ENCODE measurements around the gene PDCD10.

Gene PDCD10

DNA sequence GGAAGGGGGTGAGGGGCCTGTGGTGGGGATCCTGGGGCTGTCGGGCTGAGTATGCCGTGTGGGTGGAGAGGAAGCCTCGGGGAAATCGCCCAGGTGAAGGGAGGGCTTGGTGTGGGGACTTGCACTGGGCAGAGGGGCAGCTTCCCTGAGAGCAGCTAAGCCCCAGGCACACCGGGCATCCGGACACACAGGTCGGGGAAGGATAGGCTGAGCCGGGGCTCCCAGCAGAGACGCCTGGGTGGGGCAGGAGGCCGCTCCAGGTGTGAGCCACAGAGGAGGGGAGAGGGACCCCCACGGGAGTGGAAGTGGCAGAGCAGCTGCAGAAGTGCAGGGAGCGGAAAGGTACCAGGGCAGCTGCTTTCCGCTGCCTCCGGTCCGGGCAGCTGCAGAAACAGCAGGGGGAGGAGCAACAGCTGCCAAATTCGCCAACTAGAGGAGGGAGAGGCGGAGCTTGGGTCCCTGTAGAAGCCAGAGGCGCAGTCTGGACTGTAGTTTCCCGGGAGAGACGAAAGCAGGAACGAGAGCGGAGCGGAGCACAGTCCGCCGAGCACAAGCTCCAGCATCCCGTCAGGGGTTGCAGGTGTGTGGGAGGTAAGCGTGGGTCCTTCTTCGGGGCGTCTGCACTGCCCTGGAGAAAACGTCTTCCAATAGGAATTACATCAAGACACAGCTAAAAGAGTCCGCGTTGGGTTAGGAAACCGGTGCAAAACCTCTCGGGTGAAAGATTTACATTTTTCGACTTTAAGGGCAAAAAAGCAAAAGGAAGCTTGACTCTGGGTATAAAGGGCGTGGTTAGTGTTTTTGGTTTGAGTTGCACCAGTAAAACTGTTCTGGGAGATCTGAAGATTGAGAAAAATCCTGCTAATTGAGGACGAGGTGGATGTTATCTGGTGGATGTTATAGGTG is 794 bp upstream of the PDCD10 start, which contains the start of gene SERPINI1:
TSS of gene SERPINI1 (plus strand) at position 489 of the 906 bp plus-strand sequence. CDS start 53,408 bp downstream, outside the sequence.
- in situ Hi-C loops (cut with MboI; ENCODE audit: low sequenced_read_pairs), result no loop called here

DNA sequence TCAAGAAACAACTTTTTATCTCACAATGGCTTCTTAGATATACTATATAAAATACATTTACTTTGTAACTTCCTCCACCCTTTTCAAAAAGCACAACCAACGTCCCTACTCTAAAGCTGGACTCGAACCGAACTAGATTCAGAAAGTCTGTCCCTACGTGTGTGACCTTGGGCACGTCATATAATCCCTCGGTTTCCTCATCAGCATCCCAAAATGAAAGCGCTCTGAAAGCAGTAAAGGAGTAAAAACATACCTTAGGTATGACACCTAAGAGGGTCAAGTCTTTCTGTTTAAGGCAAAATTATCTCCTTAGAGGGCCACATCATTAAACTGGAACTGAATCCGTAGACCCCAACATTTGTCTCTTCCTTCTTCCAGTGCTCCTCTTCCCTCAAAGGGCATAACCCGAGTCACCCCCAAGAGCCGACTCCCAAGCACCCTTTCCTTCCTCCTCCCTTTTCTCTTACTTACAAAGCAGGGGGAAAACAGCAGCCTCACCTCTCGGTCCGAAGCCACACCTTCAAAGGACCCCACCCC is 663 bp downstream of the PDCD10 start:
- in situ Hi-C loops (cut with MboI; ENCODE audit: low sequenced_read_pairs), result no loop called here

DNA sequence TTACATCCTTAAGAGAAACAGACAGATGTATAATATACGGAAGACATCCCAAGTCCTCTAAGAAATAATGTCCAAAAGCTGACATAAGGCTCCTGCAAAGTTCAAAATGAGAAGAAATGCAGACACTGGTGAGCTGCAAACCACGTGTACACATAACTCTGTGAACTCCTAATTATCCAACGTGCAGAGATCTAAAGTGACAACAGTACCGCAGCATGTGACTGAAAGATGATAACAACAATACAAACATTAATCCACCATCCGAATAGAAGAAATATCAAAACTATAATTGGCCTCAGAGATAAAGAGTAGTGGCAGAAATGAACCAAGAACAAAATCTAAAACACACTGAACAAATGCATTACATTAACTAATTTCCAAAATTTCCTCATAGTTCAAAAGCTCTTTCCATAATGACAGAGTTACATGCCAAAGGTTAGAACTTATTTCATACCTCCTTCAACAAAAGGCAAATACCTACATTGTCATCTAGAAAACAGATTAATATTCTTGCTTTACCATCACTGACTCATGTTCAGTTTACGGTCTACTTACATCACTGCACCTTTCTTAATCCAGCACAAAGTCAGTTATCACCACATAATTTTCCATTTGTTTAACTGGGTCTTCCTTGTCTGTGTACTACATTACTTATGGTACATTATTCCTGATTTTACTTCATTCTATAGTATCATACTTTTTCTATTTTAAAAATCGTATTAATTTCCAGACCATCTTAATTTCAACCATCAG is 2.2 kb downstream of the PDCD10 start:
- in situ Hi-C loops (cut with MboI; ENCODE audit: low sequenced_read_pairs), result no loop called here

DNA sequence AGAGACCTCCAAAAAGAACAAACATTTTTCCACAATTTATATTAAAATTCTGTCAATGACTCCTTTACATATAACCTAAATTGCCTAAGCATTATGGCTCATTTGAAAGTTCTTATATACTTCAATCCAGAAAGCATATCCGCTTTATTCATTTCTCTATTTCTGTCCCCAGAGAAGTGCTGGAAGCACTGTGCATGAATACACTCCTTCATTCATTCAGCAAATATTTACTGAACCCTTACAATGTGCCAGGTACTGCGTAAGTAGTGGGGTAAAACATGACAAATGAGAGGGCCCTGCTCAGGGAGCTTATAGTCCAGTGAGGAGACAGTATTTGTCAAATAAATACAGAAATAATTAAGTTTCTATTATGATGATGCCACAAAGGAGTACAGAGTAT is 3.3 kb downstream of the PDCD10 start:
- in situ Hi-C loops (cut with MboI; ENCODE audit: low sequenced_read_pairs), result no loop called here

DNA sequence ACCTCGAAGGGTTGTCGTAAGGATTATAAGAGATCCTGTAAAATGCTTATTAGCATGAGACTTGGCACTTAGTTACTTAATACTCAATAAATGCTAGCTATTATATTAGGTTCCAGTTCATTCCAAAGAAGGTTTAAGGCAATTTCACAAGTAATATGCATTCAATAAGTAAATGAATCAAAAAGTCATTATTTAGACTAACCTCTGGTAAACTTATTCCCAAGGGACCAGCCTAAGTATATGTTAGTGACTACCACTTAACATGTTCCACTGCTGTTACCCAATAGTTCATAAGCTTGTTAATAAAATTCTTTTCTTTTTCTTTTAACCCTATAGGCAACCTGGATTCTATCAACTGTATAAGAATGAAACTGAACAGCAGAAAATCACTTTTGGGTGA is 5.1 kb downstream of the PDCD10 start:
- in situ Hi-C loops (cut with MboI; ENCODE audit: low sequenced_read_pairs), result no loop called here

DNA sequence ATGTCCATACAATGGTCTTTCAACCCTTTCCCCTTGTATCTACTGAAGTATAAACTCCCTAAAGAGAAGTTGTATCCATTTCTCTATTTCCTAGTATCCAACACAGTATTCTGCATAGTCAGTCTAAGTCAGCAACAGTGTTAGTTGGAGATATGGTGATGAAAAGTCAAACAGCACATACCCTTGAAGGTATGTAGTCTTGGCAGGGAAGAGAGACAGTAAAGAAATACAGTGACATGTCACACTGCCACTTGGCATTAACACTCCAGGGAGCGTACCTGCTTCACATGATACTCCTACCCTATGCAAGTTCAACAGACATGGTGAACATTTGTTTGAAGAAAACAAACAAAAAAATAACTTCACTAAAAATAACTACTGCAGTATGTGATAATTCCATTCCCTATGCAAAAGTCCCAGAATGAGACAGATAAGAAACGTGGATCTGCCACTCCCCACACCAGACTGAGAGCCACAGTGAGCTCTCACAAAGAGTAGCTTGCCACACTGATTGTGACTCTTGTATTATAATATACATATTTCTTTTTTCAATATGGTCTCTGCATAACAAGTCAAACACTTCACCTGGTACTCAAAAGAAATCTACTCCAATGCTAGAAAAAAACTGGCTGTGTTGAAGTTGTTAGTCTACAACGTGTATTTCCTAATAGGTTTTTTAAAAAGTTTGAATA is 5.9 kb downstream of the PDCD10 start:
- in situ Hi-C loops (cut with MboI; ENCODE audit: low sequenced_read_pairs), result no loop called here

DNA sequence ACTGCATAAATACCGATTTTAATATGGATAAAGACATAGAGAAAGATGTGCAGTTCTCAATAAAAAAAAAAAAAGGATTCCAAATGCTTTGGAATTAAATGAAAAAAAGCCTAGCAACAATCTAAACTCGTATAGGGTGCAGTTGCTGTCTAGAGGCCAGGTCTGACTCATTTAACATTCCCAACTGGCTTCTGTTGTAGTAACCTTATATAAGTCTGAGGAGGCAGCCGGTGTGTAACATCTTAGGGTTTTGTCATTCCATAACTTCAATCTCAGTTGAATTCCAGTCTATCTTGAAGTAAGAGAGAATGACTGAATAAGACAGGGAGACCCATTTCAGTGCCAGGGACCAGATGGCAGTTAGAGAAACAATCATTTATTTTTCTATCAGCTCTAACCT is 6.5 kb downstream of the PDCD10 start:
- in situ Hi-C loops (cut with MboI; ENCODE audit: low sequenced_read_pairs), result no loop called here

DNA sequence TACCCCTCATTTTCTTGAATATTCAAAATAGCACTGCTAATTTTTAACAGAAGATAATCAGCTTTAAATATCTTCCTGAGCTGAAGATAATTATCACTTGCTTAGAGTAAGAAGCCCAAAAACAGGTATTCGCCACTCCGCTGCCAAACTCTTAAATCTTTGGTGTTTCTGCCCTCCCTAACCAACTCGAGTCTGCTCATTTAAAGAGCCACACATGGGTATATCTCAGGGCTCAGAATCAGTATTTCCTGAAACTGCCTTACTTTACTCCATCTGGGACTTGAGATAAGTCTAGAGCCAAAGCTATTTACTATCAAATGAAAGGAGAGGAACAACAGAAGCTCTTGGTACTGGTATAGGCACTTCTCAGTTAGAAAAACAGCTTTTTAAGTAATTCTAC is 10.8 kb downstream of the PDCD10 start:
- in situ Hi-C loops (cut with MboI; ENCODE audit: low sequenced_read_pairs), result no loop called here

DNA sequence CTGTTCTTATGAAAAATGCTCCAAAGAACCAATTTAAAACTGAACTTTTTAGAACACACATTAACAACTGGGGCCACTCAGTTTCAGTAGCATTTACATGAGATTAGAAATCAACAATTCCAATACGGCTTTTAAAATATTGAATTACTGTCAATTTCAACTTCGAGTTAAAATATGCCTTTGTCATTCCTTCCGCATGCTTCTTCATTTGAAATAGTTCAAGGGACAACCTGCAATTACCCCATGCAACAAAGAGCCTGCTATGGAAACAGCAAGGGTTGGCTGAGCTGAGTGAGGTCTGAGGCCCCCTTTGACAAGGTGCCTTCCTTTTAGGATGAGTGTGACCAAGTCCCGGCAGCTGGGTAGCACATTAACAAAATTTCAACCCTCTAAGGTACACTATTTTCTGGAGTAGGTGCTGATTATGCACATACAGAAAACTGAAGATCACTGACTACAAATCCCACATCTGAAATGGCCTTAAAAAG is 11.6 kb downstream of the PDCD10 start:
- in situ Hi-C loops (cut with MboI; ENCODE audit: low sequenced_read_pairs), result no loop called here

DNA sequence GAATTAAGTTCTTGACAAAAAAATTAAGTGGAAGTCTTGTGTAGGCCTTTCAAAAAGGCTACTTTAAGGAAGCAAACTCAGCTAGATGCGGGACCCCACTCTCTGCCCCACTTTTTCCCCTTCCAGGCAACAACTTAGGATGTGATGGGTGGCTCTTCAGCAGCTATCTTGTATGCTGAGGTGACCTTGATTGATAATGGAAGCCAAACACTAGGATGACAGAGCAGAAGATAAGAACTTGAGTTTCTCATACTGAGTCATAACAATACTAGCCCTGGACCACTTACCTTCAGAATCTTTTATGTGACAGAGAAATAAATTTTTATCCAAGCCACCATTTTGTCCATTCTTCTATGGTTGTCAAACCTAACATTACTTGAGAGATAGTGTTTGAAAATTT is 16.1 kb downstream of the PDCD10 start:
- in situ Hi-C loops (cut with MboI; ENCODE audit: low sequenced_read_pairs), result no loop called here

DNA sequence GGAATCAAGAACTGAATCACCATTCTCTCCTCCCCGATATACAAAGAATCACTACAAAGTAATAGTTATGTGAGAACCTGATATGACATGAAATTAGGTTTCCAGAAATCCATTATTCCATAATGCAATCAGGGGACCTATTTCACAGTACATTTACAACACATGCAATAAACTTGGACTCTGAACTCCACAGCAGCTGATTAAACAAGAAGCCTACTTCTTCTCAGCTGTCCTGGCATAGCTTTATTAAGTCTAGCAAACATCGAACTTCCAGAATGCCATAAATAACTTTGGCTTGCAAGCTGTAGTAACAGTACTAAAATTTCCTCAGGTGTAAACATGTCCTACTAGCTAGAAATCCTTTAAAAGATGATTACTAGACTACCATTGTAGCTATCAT is 17.8 kb downstream of the PDCD10 start:
- in situ Hi-C loops (cut with MboI; ENCODE audit: low sequenced_read_pairs), result no loop called here

DNA sequence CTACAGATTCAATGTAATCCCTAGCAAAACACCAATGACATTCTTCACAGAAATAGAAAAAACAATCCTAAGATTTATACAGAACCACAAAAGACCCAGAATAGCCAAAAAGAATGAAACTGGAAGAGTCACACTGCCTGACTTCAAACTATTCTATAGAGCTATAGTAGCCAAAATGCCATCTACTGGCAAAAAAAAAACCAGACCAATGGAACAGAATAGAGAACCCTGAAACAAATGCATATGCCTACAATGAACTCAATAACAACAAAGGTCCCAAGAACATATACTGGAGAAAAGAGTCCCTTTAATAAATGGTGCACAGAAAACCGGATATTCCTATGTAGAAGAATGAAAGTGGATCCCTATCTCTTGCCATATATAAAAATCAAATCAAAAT is 19.8 kb downstream of the PDCD10 start:
- in situ Hi-C loops (cut with MboI; ENCODE audit: low sequenced_read_pairs), result no loop called here

DNA sequence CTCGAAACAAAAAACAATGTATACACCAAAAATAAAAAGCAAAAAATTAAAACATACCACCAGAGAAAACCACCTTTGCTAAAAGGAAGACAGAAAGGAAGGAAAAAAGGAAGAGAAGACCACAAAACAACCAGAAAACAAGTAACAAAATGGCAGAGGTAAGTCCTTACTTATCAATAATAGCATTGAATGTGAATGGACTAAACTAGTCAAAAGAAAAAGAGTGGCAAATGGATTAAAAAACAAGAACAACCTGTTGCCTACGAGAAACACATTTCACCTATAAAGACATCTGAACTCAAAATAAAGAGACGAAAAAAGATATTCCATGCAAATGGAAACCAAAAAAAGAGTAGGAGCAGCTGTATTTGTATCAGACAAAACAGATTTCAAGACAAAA is 22.2 kb downstream of the PDCD10 start:
- in situ Hi-C loops (cut with MboI; ENCODE audit: low sequenced_read_pairs), result no loop called here

DNA sequence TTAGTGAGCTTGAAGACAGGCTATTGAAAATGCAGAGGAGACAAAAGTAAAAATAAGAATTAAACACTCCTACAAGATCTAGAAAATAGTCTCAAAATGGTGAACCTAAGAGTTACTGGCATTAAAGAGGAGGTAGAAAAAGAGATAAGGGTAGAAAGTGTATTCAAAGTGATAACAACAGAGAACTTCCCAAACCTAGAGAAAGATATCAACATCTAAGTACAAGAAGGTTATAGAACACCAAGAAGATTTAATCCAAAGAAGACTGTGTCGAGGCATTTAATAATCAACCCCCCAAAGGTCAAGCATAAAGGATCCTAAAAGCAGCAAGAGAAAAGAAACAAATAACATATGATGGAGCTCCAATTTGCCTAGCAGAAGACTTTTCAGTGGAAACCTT is 23.3 kb downstream of the PDCD10 start:
- in situ Hi-C loops (cut with MboI; ENCODE audit: low sequenced_read_pairs), result no loop called here

DNA sequence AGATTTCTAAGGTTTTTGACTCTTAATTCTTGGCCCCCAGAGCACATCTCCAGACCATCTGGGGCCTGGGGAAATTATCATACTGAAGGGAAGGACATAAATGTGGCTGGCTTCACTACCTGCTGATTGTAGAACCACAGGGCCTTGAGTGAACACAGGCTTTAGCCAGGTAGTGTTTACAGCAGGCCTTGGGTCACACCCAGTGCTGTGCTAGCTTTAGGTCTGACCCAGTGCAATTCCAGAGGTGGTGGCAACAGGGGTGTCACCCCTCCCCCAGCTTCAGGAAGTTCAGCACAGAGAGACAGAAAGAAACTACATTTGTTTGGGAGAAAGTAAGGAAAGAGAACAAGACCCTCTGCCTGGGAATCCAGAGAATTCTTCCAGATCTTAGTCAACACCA is 24.1 kb downstream of the PDCD10 start:
- in situ Hi-C loops (cut with MboI; ENCODE audit: low sequenced_read_pairs), result no loop called here

DNA sequence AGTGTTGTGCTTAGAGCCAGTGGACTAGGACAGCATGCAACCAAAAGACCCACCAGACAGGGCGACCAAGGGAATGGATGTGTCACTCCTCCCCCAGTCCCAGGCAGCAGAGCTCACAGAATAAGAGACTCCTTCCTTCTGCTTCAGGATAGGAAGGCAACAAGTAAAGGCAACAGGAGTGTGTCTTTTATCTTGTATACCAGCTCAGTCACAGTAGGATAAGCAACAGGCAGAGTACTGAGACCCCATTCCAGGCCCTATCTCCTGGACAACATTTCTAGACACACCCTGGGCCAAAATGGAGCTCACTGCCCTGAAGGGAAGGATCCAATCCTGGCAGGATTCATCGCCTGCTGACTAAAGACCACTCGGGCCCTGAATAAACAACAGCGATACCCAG is 25.0 kb downstream of the PDCD10 start:
- in situ Hi-C loops (cut with MboI; ENCODE audit: low sequenced_read_pairs), result no loop called here

DNA sequence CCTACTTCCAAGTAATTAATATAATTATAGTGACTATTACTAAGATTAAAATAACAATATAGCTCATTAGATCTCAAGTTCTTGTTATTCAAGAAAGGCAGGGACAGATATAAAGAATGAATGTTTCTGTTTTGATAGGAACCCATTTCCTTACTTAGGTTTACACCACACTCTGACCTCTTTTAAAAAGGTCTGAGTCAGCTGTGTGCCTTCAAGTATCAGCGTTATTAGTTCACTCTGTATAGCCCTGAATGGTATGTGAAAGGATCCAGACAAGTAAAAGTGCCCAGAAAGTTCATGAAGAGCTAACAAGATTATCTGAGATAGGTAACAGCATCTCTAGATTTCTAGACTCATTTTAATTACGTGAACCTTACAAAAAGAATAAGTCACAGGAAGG is 28.9 kb downstream of the PDCD10 start:
- in situ Hi-C loops (cut with MboI; ENCODE audit: low sequenced_read_pairs), result no loop called here

DNA sequence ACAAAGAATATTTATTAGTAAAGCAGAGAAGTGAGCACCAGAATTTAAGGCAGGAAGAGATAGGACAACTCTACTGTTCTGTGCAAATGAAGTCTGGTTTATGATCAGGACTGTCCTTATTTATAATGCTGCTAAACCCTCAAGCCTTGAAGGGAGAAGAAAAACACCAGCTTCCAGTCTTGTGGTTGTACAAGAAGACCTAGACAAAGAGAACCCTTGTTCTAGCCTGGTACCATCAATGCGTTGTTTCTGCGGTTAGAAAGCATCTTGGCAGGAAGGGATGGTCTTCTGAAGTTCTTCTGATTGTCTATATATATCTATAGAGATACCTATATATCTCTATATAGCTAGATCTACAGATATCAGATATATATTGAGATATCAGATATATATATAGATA is 33.8 kb downstream of the PDCD10 start:
- in situ Hi-C loops (cut with MboI; ENCODE audit: low sequenced_read_pairs), result no loop called here

DNA sequence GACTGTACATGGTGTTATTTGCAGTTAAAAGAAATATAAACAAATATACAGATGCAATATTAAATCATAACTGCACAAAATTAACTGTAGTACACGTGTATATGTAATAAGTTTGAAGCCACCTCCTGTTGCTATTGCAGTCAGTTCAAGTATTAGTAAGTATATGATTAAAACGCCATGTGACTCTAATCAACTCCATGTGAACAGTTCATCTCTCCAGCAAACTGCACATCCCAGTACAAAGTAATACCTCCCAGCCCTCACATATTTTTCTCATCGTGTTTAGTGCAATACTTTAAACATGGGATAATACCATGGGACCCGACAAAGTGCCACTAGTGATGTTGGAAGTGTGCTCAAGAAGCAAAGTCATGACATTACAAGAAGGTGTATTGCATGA is 34.6 kb downstream of the PDCD10 start:
- in situ Hi-C loops (cut with MboI; ENCODE audit: low sequenced_read_pairs), result no loop called here

DNA sequence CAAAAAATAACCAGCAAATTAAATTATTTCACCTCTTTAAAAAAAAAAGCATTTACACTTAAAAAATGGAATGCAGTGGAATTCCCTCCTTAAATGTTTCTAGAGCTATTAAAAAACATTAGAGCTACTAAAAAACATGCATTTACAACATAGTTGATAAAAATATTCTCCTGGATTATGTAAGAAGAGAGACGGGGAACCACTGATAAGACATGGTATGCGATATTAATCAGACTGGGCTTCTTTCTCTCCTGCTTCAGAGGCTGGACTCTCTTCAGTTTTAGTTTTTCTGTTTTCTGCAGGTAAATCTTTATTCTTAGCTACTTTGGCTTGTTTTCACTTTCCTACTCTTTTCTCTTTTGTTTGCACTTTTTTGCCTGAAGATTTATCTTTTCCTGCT is 40.6 kb downstream of the PDCD10 start:
- in situ Hi-C loops (cut with MboI; ENCODE audit: low sequenced_read_pairs), result no loop called here

DNA sequence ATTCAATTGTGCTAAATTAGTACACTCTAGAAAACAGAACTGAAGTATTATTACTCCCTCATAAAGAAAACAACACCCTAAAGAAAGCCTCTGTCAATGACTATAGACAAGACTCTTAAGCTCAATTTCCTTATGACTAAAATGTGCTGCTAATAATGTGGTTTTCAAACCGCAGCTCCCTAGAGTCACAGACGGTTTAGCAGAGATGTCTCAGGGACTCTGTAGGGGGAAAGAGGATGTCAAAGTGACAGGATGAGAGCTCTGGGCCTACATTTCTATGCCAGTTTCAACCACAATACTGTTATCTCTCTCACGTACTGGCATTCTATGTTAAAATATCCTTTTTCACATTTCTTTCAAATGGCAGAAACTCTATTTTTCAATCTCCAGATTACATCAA is 43.3 kb downstream of the PDCD10 start:
- in situ Hi-C loops (cut with MboI; ENCODE audit: low sequenced_read_pairs), result no loop called here
